ENCODE measurements around the gene OR13H1.
"Not testable (repeated sequence)": the region's sequence is repeated elsewhere in the genome, so short reads cannot be mapped to it uniquely, and the experiment has no call there.

OR13H1 gene

DNA sequence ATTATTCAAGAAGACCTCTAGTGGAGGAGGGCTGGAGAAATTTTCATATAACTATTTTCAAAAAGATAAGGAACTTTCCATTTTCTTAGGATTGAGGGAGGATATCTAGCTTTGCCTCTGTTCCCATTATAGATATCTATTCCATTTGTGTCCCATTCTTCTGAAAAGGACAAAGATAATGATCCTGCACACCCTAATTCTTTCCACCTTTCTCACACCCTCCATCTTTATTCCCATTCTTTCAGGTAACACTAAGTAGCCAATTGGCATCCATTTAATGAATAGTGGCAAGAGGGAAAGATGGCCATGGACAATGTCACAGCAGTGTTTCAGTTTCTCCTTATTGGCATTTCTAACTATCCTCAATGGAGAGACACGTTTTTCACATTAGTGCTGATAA lies at the start of gene OR13H1:
OR13H1 (plus strand) TSS at position 301 of the 400 bp plus-strand sequence; CDS start at position 301, 0 bp downstream.
- no peak for DNase-seq

GRCh38 chrX:131501556-131501955 lies 42.3 kb upstream of the OR13H1 start:
- DNase-seq: not testable (repeated sequence)

DNA sequence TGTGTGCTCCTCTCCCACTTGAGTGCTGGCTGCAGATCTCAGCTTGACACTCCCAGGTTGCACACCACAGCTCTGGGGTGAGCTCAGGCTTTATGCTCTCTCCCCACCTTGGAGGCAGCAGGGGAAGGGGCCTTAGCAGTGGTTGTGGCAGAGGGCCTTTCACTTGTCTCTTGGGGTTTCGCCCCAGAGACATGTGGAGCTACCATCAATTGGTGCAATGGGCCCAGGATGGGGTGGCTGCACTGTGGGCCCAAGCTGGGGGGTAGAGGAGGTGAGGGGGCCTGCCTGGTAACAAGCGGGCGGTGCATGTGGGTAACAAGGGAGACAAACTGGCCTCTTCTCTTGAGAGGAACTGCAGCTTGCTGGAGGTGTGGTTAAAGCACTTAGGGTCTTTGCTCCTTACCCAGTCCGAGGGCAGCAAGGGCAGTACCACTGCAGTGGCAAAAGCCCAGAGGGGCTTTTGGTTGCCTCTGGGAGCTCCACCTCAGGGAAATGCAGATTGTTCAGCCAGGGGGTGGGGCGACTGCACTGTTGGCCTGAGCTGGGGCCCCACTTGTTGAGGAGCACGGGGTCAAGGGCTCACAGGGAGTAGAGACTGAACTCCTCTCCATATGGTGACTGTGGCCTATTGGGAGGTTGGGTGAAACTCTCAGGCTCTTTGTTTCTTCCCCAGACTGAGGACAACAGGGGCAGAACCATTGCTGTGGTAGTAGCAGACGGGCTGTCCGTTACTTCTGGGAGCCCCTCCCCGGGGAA lies 30.5 kb upstream of the OR13H1 start:
- no peak for DNase-seq

- DNase-seq: no peak
Measured at GRCh38 chrX:131521824-131522223, 22.1 kb upstream of the OR13H1 start.

- DNase-seq: no peak
Measured at GRCh38 chrX:131544218-131544617, 344 bp downstream of the OR13H1 start.

DNA sequence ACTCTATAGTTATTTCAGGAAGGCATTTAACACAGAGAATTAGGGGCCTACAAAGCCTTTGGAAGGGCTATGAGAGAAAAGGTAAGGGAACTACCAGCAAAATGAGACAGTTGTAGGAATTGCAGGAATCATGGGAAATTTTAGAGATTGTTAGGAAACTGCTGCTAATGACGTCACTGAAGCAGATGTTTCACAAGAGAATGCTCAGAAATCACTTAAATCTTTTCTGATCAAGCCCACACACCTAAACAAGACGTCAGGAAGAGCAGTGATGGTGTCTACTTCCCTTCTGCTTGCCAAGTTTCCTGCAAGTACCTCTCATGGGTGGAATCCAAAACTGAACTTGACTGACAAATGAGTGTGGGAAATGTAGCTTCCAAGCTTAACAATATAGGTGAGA lies 5.1 kb downstream of the OR13H1 start:
- DNase-seq: no peak

GRCh38 chrX:131552453-131552852 lies 8.6 kb downstream of the OR13H1 start:
- not testable (repeated sequence) for DNase-seq

DNA sequence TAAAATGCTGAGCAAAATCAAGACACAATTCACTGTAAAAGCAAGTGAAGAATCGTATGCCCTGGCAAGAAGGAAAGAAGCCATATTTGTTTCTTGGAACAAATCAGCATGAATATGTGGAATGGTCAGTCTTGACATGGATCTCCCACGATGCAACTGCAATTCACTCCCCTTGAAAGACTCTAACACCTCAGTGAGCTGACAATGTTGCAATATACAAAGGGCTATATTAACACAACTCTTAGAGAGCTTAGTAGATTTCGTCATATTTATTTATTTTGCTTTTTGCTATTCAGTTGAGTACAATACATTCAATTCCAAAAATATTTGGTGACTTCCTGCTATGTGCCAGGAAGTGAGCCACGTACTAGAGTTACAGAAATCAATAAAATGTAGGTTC lies 14.7 kb downstream of the OR13H1 start:
- no peak for DNase-seq

GRCh38 chrX:131564553-131565229 lies 20.8 kb downstream of the OR13H1 start:
- DNase-seq: no peak

GRCh38 chrX:131565909-131566308 lies 22.0 kb downstream of the OR13H1 start:
- DNase-seq: no peak

GRCh38 chrX:131571348-131571747 lies 27.5 kb downstream of the OR13H1 start:
- DNase-seq: no peak

- DNase-seq: no peak
Measured at GRCh38 chrX:131572372-131573014, 28.6 kb downstream of the OR13H1 start.

DNA sequence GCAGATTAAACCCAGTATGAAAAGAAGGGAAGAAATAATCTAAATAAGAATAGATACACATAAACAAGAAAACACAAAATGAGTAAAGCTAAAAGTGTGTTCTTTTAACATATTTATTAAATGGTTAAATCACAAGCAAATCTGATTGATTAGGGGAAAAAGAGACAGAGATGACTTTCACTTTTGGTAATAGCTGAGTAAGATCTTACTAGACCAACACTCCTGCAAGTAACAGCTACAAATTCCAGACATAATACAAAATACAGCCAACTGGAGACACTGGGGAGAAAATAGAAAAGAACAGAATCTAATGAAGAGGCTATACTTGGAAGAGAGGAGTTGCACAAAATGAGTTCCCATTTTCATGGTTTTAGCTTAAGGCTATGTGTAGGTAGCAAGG lies 33.5 kb downstream of the OR13H1 start:
- DNase-seq: no peak

GRCh38 chrX:131577999-131578734 lies 34.3 kb downstream of the OR13H1 start:
- no peak for DNase-seq

DNA sequence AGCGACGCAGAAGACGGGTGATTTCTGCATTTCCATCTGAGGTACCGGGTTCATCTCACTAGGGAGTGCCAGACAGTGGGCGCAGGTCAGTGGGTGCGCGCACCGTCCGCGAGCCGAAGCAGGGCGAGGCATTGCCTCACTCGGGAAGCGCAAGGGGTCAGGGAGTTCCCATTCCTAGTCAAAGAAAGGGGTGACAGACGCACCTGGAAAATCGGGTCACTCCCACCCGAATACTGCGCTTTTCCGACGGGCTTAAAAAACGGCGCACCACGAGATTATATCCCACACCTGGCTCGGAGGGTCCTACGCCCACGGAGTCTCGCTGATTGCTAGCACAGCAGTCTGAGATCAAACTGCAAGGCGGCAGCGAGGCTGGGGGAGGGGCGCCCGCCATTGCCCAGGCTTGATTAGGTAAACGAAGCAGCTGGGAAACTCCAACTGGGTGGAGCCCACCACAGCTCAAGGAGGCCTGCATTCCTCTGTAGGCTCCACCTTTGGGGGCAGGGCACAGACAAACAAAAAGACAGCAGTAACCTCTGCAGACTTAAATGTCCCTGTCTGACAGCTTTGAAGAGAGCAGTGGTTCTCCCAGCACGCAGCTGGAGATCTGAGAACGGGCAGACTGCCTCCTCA lies 35.0 kb downstream of the OR13H1 start:
- DNase-seq: not testable (repeated sequence)

GRCh38 chrX:131588995-131589394 lies 45.1 kb downstream of the OR13H1 start:
- no peak for DNase-seq

Measured in RPMI8226 (cell line).